NCI-H1105 treated with DMSO at 0.1 percent for 48 hours (cell line): ENCODE results near the gene MDM1.

Experiments
- DNase-seq: peaks from one replicate; lab custom pipeline; 2025; lab: John Stamatoyannopoulos, UW

The MDM1 gene, protein sequence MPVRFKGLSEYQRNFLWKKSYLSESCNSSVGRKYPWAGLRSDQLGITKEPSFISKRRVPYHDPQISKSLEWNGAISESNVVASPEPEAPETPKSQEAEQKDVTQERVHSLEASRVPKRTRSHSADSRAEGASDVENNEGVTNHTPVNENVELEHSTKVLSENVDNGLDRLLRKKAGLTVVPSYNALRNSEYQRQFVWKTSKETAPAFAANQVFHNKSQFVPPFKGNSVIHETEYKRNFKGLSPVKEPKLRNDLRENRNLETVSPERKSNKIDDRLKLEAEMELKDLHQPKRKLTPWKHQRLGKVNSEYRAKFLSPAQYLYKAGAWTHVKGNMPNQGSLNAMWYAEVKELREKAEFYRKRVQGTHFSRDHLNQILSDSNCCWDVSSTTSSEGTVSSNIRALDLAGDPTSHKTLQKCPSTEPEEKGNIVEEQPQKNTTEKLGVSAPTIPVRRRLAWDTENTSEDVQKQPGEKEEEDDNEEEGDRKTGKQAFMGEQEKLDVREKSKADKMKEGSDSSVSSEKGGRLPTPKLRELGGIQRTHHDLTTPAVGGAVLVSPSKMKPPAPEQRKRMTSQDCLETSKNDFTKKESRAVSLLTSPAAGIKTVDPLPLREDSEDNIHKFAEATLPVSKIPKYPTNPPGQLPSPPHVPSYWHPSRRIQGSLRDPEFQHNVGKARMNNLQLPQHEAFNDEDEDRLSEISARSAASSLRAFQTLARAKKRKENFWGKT

DNA sequence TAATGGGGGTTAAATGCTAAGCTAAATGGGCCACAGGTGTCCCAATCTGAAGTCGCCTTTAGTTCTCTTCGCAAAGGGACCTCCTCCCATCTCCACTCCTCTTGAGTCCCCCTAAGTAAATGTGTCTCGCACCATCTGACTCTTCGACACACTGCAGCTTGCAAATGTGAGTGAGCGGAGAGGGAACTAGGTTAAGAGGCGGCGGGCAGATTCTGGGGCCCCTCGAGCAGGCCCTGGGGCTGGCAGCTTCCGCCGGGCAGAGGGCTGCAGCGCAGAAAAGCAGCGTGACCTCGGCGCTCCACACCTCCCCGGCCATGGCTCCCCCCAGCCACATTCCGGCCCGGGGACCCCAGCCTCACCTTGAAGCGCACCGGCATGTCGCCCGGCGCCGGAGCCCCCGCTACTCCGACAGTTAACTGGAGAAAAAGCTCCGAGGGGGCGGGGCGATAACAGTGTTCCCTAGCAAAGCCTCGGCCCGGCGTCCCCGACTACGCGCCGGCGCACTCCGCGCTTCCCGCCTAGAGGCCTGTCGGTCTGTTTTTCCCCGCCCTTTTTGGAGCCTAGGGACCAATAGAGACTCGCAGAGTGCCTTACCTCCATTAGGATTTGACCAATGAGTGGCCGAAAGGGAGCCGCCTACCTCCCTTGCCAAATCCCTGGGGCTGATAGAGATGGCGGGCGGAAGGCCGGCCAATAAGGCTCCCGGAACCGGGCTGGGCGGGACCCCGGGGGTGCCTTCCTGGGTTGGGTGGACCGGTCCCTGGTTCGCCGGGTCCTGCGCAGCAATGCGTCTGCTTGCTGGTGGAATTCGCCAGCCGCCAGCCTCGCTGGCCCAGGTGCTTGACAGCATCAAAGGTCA, at the start of gene MDM1:
Gene MDM1, minus strand, starts transcription at position 494 of the 859 bp plus-strand sequence. Its CDS starts 117 bp downstream, at position 377.
- DNase-seq = peak; percentile 99

DNA sequence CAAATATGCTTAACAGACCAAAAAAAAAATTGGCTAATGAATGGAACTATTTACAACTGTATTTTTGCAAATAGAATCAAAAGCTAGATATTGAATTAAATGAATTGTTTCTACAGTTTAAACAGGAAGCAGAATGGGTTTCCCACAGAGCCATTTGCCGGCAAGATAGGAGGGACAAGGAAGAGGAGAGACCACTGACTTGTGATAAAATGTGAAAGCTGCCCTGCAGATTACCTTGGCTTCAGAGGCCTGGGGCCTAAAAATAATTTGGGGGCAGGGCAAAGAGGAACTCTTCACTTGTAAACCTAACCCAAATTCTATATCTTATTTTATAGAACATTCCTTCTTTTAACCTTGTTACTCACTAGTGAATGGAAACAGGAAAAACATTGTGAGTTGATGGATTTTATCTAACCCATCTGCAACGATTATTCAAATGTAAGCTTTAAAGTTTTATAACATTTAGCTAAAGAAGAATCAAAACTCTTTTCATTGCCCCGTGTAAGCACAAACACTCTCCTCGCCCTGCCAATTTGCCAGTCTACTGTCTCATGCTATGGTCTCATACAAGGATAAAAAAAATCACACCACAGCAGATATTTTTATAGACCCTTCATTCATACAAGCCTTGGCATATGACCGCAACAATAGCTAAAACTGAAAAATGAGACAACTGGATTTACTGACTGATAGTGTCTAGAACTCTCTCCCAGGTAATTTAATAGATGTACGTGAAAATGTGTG, 49.5 kb upstream of the MDM1 start:
- DNase-seq = no peak

DNA sequence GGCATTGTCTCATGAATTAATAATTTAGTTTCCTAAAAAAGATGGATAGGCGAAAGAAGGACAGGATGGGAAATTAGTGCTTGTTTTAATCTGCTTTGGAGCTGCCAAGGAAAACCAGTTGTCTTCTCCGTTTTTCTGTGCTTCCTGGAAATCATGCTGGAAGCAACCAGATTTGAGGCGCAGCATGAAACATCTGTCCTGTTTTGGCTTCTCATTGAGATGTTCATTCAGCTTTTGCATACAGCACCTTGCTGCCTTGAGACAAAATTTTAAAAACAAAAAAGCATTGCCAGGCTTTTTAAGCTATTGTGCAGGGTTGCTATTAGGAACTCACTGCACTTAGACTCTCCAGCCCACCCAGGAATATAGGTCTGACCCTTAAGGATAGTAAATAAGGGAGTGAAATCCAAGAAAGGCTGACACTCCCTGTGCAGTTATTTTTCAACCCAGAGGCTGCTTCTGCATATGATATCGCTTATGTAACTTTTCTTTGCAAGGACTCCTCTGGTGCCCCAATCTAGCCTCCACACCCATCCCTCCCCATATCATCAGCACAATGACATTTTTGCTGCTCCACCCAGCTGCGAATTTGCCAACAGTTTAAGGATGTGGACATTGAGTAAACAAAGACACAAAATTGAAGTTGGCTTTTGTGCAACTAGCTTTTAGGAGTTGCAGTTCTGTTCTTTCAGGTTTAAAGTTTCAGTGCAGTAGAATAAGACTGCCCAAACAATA, 46.9 kb upstream of the MDM1 start:
- DNase-seq = no peak

DNA sequence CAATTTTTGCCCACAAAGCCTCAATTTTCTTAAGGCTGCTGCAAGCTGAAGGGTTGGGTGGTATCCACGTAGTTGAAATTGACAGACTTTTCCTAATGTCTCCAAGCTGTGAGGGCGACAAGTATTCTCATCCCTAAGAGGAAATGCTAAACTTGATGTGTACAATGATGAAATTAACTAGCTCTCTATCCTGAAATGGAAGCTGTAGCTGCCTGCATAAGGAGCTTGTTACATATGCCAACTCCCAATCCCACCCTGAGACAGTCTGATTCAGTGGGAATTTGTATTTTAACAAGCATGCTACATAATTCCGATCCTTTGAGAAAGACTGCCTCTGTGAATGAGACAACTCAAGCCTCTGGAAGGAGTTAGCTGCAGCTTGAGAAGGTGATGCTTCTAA, 45.7 kb upstream of the MDM1 start:
- no peak for DNase-seq

DNA sequence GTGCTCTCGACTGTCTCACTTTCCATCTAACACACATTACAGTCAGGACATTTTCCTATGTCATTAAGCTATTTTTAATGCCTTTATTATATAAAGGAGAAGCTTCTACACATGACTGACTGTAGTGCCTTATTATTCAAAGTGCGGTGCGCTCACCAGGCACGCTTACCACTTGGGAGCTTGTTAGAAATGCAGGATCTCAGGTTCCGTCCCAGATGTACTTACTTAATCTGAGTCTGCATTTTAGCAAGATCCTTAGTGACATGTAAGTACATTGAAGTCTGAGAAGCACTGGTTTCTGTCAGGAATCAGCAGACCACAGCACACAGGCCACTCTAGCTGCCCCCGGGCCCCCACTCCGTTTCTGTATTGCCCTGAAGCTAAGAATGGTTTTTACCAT, 44.7 kb upstream of the MDM1 start:
- no peak for DNase-seq

DNA sequence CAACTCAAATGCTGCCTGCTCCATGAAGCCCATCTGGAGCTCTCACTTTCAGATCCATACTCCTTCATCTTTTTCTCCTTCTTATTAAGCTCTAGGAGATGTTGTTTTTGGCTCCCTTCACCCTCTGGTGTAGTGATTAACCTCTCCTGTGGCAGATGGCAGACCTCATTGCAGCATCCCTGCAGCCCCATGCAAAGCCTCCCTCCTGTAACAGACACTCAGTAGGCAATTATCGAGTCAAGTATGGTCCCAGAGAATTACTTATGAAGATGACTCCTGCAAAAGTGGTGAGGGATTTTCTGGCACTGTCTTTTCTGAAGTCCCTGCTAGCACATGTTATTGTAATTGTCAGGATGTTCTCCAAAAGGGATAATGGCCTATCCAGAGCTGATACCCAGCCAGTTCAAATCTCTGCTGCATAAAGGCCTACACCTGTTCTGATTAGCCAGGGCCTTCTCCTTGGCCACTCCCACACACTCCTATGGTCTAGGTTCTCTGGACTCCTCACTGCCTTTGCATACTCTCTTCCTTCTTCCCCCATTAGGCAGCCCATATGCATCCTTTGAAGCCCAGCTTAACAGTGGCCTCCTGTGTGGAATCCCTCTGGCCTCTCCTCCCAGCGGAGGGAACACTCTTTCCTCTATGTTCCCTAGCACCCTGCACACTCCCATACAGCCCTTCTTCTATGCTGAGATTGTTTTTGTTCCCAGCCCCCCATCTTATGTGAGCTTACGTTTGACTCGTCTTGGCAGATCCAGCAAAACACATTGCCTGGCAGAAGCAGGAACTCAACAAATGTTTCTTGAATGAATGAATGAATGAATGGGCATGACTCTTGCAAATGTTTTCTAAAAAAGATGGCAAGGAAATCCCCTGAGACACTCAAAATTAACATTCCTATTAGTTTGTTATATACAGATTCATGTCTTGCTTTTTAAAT, 43.9 kb upstream of the MDM1 start:
- peak; percentile 20 for DNase-seq

DNA sequence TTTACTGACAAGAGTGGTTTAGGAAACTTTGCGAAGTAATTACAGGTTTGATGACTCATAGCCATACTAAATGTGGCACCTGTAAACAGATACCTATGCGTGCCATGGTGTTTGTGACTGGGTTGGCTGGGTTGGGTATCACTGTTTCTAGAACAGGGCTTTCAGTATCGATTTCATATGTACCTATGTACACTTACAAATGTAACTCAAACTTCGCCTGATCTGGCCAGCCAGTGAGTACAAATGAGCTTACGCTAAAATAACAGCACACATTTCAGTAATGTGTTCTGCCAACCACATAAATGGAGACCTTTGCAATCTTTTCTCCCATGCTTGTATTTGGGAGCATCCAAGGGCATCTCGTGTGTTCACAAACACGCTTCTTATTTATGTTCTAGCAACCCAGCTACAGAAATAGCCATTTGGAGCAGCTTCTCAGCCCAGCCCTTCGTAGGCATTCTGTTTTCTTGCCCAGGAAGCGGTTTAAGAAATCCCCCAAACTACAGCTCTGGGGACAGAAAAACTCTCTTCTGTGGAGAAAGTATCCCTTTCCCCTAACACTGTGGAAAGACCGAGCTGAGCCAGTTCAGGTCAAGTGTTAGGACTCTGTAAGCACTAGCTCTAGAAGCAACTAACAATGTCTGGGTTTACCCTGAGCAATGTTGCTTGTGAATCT, 42.3 kb upstream of the MDM1 start:
- DNase-seq = no peak

DNA sequence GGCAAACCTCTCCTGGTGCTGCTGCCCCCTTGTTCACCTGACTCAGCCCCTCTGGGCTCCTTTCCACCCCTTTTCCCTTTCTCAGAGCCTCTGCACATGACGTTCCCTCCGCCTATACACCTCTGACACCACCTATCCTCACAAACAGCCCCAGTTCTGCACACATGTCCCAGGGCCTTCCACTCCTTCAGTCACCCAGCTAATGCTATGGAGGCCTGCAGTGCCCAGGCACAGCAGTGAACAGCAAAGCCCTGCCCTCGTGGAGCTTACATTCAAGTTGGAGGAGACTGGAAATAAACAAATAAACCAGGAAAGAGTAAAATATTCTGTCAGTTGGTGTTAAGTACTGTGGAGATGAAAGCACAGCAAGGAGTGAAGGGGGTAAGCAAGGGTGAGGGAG, 38.5 kb upstream of the MDM1 start:
- DNase-seq = no peak

DNA sequence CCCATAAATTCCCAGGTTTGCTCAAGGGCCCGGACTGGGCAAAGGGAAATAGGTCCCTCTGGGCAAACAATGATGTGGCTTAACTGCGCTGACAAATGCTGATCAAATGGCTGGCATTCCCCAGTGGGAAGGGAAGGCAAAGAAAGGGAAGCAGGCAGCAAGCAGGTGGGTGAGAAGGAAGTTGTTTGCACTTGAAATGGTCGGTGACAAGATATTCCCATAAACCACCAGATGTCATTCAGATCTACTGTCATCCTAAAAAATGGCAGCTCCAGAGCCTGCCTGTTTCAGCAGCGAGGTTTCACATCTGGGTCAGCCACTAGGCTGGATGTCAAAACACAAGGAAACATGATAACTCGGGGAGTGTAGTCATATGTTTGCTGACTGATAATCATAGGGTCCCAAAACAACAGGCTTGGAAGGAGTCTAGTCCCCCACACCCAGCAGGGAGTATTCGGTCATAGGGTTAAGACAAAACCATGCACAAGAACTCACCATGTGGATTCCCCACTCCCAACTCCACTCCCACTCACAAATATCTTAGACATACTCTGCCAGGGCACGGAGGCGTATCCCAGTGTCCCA, 37.9 kb upstream of the MDM1 start:
- DNase-seq = no peak

DNA sequence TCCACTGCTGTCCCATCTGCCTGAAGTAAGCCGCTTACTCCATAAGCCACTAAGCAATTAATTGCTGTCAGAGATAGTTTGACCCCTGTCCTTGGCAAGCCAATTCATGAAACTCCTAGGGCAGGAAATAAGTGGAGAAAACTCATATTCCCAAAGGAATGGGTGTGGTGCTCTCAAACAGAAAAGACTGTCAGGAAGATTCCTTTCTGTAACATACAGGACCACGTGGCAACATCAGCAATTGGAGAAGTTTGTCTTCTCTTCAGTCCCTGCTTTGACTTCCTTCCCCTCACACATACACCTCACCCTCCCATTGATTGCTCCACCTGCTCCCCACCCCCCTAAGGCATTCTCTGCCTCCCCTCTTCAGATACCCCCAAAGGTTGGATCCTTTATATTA, 36.2 kb upstream of the MDM1 start:
- DNase-seq = no peak

DNA sequence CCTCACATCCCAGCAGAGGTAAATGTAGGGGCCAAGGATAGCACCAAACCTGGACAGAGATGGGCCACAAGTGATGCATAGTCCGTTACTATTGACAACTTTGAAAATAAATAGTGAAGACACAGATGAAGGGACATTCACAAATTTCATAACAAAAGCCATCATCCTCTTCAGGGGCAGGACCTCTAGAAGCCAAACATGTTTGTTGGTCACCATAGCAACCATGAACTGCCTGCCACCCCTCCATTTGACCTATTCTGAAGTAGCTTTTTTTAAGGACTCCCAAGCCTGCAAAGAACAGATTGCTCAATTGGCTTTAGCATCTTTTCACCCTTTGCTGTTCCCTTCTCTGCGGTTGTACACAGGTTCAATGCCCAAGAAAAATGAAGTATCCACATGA, 35.7 kb upstream of the MDM1 start:
- no peak for DNase-seq

DNA sequence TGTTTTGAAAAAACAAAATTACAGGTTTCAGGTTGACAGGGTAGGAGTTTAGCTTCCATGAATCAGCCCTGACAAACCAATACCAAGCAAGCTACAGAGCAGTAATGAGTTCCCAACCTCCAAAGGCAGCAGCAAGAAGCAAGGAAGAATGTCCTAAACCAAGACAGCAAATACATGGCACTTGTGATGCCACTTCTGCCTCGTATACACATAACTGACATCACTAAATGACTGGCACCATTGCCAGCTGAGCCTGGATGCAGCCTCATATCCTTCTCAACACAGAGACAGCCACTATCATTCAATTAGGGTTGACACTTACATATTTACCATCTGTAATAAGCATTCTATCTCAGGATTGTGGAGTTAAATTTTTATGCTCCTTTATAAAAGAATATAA, 35.0 kb upstream of the MDM1 start:
- DNase-seq = no peak

DNA sequence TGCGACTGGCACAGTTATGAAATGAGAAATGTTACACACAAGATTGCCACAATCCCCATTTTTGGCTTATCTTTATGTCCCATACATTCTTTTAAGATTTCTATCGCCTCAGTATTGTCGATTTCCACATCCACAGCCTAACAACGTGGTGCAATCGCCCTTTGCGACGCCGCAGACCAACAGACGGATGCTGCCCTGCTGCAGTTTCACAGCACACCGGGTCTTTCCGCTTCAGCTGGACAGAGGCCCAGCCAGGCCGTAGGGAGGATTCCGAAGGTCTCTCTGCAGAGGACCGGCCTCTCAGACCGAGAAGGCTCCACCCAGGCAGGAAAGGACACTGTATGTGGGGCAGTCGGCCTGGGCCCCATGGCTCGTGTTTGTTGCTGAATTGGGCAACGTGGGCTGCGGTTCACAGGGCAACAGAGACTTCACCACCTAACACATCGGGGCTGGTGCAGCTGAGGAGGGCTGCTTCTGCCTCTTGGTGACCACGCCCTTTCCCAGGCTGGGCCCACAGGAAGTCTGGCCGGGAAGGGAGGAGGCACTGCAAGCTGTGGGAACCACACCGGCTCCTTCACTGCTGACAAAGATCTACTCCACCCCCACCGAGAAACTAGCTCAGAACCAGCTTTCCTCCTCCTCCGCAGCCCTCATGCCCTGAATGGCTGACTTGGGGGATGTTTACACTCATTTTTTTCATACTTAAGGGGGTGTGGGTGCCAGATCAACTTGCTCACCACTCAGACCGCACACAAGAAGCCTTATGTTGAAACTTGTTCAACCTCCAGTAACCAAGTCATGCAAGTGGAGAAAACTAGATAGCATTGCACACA, 32.9 kb upstream of the MDM1 start:
- DNase-seq = no peak

DNA sequence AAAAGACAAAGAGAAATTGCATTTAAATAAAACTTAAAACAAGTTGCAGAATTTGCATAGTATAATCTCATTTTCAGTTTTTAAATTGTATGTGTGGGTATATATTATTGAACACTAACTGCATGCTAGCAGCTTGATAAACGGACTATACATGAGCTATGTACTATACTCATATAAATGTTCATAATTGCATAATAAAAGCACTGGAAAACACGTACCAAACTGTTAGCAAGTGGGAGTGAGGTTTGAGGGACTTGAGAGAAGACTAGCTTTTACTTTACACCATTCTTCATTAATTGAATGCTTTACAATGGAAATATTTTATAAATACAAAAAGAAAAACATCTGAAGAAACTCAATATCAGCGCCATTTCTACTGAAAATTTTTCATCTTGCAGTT, 32.2 kb upstream of the MDM1 start:
- DNase-seq = no peak

DNA sequence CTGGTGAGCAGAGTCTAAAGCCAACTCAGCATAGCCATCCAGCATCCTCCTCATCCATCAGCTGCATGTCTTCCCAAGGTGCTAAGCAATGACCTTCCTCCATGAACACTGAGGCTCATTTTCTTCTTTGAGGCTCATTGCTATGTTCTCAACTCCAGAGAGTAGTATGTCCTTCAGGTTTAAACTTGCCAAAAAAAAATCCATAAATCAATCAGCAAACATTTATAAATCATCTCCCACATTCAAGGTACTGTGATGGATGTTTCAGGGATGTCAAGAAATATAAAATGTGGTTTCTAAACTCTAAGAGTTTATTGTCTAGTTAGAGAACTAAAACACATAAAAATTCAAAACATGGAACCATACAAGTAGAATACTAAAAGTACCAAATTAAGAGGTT, 29.8 kb upstream of the MDM1 start:
- DNase-seq = no peak

DNA sequence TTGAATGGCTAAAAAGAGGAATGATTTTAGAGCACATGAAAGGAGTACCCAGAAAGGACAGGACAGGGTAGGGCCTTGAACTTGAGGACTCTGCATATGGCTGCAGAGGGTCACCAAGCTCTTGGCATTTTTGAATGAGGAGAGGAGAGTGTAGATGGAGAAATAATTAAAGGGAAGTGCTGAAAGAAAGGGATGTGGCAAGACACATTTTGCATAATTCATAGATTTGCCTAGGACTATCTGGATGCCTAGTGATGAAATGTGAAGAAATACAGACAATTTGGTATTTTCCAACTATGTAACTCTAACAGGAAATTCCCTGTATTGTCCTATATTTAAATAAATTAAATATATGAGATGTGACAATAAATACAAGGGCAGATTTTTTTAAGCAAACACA, 27.5 kb upstream of the MDM1 start:
- no peak for DNase-seq

DNA sequence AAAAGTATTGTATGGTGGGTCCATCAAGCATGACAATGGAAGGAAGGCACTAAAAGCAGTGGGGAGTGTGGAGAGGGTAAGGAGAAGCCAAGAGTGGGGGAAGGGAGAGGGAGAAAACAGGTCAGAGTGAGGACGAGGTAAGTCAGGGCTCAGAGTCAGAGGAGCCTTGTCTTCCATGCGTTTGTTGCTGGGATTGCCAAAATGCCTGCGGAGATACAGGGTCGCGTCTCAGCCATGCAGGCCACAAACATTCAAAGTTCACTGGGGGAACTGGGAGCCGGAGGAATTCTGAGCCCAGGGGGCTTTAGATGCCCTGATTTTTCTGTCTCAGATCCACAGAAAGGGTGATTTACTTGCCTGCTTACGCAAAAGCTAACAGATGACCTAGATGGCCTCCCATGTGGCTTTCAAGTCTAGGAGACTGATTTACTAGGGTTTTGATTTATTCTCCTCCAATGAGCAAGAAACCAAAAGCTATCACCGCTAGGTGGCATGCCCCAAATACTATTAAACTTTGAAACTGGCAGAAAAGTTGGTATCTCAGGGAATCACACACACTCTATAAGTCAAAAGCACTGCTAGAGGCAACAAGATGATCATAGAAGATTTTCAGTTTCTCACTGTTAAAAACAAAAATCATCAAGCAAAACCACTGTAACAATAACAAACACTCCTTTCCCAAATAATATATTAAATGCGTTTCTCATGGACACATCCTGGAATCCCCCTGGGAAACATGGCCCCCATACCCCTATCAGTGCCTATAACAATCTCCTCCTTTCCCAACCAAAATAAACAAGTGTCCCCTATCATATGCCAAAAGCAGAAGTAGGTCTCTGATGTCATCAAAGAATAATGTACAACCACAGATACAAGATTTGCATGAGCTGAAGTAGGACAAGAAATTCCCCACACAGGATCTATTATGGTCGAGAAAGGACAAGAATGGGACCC, 26.6 kb upstream of the MDM1 start:
- no peak for DNase-seq
